GM13977 (cell line): Measurements from ENCODE around the gene L1CAM.

Experiments
- DNase-seq: peaks from one replicate; pipeline ENCODE4 v3.0.0; 2012; ENCODE audit warnings: low spot score
- in situ Hi-C: fragments of 300-500 bp; cut with MboI; formaldehyde crosslinking; loops from one replicate; pipeline ENCODE4 v1.12.0; 2022; ENCODE audit warnings: low sequenced_read_pairs, low pct_unique_long_range_greater_than_20kb, mixed read lengths, inconsistent platforms; ENCODE audit not compliant: unreplicated experiment
- TF ChIP-seq, protein P1 (sequence below): IDR thresholded peaks from 2 replicates; pipeline ENCODE4 v1.5.1; 2012; ENCODE audit warnings: mild to moderate bottlenecking, control low read depth; ENCODE audit not compliant: insufficient read depth; ENCODE audit errors: extremely low read depth, missing control alignments

Gene L1CAM

GRCh38 chrX:153922932-153923857, 37.2 kb upstream of the L1CAM start:
- in situ Hi-C loops, result no loop called here
- DNase-seq, result peak; percentile 58
- TF ChIP-seq, protein P1, sequence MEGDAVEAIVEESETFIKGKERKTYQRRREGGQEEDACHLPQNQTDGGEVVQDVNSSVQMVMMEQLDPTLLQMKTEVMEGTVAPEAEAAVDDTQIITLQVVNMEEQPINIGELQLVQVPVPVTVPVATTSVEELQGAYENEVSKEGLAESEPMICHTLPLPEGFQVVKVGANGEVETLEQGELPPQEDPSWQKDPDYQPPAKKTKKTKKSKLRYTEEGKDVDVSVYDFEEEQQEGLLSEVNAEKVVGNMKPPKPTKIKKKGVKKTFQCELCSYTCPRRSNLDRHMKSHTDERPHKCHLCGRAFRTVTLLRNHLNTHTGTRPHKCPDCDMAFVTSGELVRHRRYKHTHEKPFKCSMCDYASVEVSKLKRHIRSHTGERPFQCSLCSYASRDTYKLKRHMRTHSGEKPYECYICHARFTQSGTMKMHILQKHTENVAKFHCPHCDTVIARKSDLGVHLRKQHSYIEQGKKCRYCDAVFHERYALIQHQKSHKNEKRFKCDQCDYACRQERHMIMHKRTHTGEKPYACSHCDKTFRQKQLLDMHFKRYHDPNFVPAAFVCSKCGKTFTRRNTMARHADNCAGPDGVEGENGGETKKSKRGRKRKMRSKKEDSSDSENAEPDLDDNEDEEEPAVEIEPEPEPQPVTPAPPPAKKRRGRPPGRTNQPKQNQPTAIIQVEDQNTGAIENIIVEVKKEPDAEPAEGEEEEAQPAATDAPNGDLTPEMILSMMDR, result peak; percentile 59

DNA sequence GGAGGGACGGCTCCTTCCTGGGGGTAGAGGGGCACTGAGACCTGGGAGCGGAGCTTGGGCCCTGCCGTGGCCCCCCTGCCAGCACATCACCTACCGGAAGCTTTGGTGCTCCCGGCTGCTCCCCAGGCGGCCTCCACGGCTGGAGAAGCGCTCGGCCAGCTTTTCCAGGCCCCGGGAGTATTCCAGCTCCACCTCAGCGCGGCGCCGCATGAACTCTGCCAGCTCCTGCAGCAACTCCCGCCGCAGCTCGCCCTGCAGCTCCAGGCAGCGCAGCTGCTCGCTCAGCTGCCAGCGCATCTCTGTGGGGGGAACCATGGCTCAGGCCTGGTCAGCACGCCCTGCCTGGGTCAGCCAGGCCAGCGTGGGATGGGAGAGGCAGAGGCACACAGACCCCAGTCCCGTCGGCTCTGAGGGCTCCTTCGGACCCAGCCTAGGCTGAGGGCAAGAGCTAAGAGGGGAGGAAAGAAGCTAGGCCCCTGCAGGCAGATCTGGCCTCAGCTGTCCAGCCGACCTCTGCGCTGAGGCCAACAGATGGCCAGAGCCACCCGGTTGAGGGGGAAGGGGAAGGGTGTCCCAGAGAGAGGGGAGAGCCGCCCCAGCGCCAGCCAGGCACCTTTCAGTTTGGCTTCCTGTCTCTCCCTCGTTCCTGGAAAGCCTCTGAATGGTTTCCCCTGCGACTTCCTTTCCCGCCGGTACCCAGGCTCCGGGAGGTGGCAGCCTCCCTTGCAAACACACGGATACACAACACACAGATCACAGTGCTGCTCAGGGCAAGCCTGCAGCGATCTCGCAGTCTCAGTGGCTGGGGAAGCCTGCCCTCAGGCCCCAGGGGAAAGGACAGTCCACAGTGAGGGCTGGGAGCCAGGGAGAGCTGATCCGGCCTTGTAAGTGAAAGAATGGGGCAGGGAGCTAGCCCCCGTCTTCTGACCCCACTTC, 35.8 kb upstream of the L1CAM start:
- TF ChIP-seq, protein P1, result no peak
- in situ Hi-C loops, result no loop called here
- DNase-seq, result no peak

DNA sequence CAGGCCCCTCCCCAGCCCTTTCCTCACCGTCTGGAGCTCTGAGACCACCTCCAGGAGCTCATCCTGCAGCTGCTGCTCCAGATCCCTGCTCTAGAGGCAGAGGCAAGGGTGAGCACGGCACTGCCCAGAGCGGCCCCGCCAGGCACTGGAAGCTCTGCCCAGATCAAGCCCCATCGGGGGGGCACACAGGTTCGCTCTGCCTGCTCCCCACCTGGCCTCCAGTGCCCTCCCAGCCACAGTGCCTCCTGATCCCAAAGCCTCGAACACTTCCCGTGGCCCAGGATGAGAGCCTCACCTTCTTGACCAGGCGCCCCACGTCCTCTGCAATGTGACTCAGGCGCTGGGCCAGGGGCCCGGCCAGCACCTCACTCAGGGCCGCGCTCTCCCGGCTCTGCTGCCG, 35.1 kb upstream of the L1CAM start:
- in situ Hi-C loops, result no loop called here
- TF ChIP-seq, protein P1, result no peak
- DNase-seq, result no peak

GRCh38 chrX:153920546-153920945, 34.6 kb upstream of the L1CAM start:
- no peak for DNase-seq
- in situ Hi-C loops, result no loop called here
- TF ChIP-seq, protein P1, result no peak

DNA sequence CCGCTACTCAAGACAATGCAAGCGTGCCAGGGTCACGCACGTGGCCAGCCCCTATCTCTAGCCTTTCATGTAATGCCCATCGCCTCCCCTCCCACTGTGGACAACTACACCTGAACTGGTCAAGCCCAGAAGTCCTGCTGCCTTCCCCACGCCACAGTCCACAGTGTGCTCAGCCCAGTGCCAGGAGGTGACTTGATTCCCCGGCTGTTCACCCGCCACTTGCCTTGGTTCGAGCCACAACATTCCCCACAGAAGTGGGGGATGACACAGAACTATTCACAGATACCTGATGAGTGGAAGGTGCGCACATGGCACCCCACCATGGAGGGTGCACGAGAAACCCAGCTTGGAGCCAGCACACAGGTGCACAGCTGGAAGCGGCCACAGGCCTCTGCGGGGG, 33.3 kb upstream of the L1CAM start:
- in situ Hi-C loops, result no loop called here
- TF ChIP-seq, protein P1, result no peak
- DNase-seq, result no peak

DNA sequence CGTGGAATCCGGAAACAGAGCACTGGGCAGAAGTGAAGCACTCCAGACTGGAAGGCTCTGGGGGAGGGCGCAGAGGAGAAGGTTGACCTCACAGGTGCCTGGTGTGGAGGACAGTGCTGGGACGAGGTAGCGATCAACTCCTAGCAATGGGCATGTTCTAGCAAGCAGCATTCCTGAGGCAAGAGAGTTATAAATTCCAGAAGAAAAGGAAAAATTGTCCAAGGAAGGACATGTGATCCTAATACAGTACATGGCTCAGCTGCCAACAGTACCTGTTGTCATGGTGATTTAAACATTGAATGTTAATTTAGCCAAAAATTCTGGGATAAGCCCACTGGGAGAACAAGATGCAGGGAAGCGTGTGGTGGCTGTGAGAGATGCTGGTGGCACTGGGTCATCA, 31.9 kb upstream of the L1CAM start:
- DNase-seq, result no peak
- in situ Hi-C loops, result no loop called here
- TF ChIP-seq, protein P1, result no peak
